Activated naive CD8-positive, alpha-beta T cell treated with anti-CD3 and anti-CD28 coated beads, Interleukin-2, amount 50 U/mL, for 24 hours (primary cell): Measurements from ENCODE around the gene CHST15.

Source experiments
- ATAC-seq: fragments of 150-1000 bp; cut with Tn5 transposase; one replicate; pipeline ENCODE4 v1.10.0; 2021
- DNase-seq: peaks from one replicate; pipeline ENCODE4 v3.0.0; 2021
- H3K27ac Mint-ChIP-seq: one replicate; pipeline ENCODE4 v1.8.0; 2021; ENCODE audit warnings: mild to moderate bottlenecking, mixed read lengths
- H3K27me3 Mint-ChIP-seq: one replicate; pipeline ENCODE4 v1.8.0; 2021; ENCODE audit warnings: mixed read lengths
- H3K36me3 Mint-ChIP-seq: one replicate; pipeline ENCODE4 v1.8.0; 2021; ENCODE audit warnings: low read depth, mixed read lengths
- H3K4me1 Mint-ChIP-seq: one replicate; pipeline ENCODE4 v1.8.0; 2021; ENCODE audit warnings: mixed read lengths
- H3K4me3 Mint-ChIP-seq: one replicate; pipeline ENCODE4 v1.8.0; 2021; ENCODE audit warnings: mild to moderate bottlenecking, moderate library complexity, mixed read lengths
- H3K9me3 Mint-ChIP-seq: one replicate; pipeline ENCODE4 v1.8.0; 2021; ENCODE audit warnings: mixed read lengths

CHST15 gene

GRCh38 chr10:124063750-124064603 lies 29.4 kb downstream of the CHST15 start:
- H3K27me3 Mint-ChIP-seq: peaks cover 3% of the 10 kb centered on the region
- H3K4me3 Mint-ChIP-seq: no peak overlapping the region
- no peak for ATAC-seq
- no peak overlapping the region for H3K27ac Mint-ChIP-seq
- H3K4me1 Mint-ChIP-seq: peaks cover 30% of the 10 kb centered on the region
- no peaks in the 10 kb centered on the region for H3K36me3 Mint-ChIP-seq
- H3K9me3 Mint-ChIP-seq: no peaks in the 10 kb centered on the region
- no peak for DNase-seq

GRCh38 chr10:124062390-124062789 lies 31.0 kb downstream of the CHST15 start:
- ATAC-seq: no peak
- Mint-ChIP-seq H3K4me3 (no peak overlapping the region), H3K9me3 (no peaks in the 10 kb centered on the region), H3K27ac (no peak overlapping the region), H3K36me3 (no peaks in the 10 kb centered on the region), H3K27me3 (peaks cover 3% of the 10 kb centered on the region), H3K4me1 (peaks cover 29% of the 10 kb centered on the region)
- DNase-seq: no peak

GRCh38 chr10:124061030-124061429 lies 32.4 kb downstream of the CHST15 start:
- Mint-ChIP-seq H3K4me1 (peaks cover 19% of the 10 kb centered on the region), H3K9me3 (no peaks in the 10 kb centered on the region), H3K36me3 (no peaks in the 10 kb centered on the region), H3K4me3 (no peak overlapping the region), H3K27ac (no peak overlapping the region), H3K27me3 (peaks cover 2% of the 10 kb centered on the region)
- no peak for DNase-seq
- ATAC-seq: no peak

- H3K9me3 Mint-ChIP-seq: no peaks in the 10 kb centered on the region
- peak; percentile 7 for ATAC-seq
- H3K36me3 Mint-ChIP-seq: no peaks in the 10 kb centered on the region
- no peak for DNase-seq
- peaks cover 15% of the 10 kb centered on the region for H3K4me1 Mint-ChIP-seq
- H3K4me3 Mint-ChIP-seq: no peak overlapping the region
- H3K27ac Mint-ChIP-seq: no peak overlapping the region
- H3K27me3 Mint-ChIP-seq: no peaks in the 10 kb centered on the region
Observed at GRCh38 chr10:124060148-124060720, 33.2 kb downstream of the CHST15 start.

- Mint-ChIP-seq H3K27ac (no peak overlapping the region), H3K4me1 (peaks cover 10% of the 10 kb centered on the region), H3K36me3 (no peaks in the 10 kb centered on the region), H3K4me3 (no peak overlapping the region), H3K9me3 (no peaks in the 10 kb centered on the region), H3K27me3 (no peaks in the 10 kb centered on the region)
- DNase-seq (no peak), ATAC-seq (no peak)
Observed at GRCh38 chr10:124059551-124059950, 33.8 kb downstream of the CHST15 start.

GRCh38 chr10:124058346-124059003 lies 34.9 kb downstream of the CHST15 start:
- no peak for ATAC-seq
- no peak overlapping the region for H3K27ac Mint-ChIP-seq
- no peaks in the 10 kb centered on the region for H3K36me3 Mint-ChIP-seq
- DNase-seq: no peak
- no peak overlapping the region for H3K4me3 Mint-ChIP-seq
- H3K27me3 Mint-ChIP-seq: no peaks in the 10 kb centered on the region
- H3K9me3 Mint-ChIP-seq: no peaks in the 10 kb centered on the region
- H3K4me1 Mint-ChIP-seq: peaks cover 3% of the 10 kb centered on the region

GRCh38 chr10:124057601-124058000 lies 35.8 kb downstream of the CHST15 start:
- H3K4me3 Mint-ChIP-seq: no peak overlapping the region
- DNase-seq (no peak), ATAC-seq (no peak)
- no peaks in the 10 kb centered on the region for H3K4me1 Mint-ChIP-seq
- no peaks in the 10 kb centered on the region for H3K27me3 Mint-ChIP-seq
- no peaks in the 10 kb centered on the region for H3K9me3 Mint-ChIP-seq
- H3K27ac Mint-ChIP-seq: no peak overlapping the region
- no peaks in the 10 kb centered on the region for H3K36me3 Mint-ChIP-seq

- DNase-seq (no peak), ATAC-seq (no peak)
- Mint-ChIP-seq H3K9me3 (no peaks in the 10 kb centered on the region), H3K27ac (no peak overlapping the region), H3K36me3 (no peaks in the 10 kb centered on the region), H3K4me3 (no peak overlapping the region), H3K4me1 (no peaks in the 10 kb centered on the region), H3K27me3 (no peaks in the 10 kb centered on the region)
Observed at GRCh38 chr10:124056337-124056980, 36.9 kb downstream of the CHST15 start.

- Mint-ChIP-seq H3K9me3 (no peaks in the 10 kb centered on the region), H3K27me3 (no peaks in the 10 kb centered on the region), H3K4me3 (no peak overlapping the region), H3K27ac (no peak overlapping the region), H3K4me1 (no peaks in the 10 kb centered on the region), H3K36me3 (no peaks in the 10 kb centered on the region)
- ATAC-seq (no peak), DNase-seq (no peak)
Observed at GRCh38 chr10:124053971-124054370, 39.4 kb downstream of the CHST15 start.

- no peak overlapping the region for H3K4me3 Mint-ChIP-seq
Observed at GRCh38 chr10:124052561-124052960, 40.8 kb downstream of the CHST15 start.

GRCh38 chr10:124050021-124051015 lies 43.1 kb downstream of the CHST15 start:
- Mint-ChIP-seq H3K4me3 (no peak overlapping the region), H3K36me3 (no peaks in the 10 kb centered on the region), H3K27ac (no peak overlapping the region), H3K4me1 (no peaks in the 10 kb centered on the region), H3K9me3 (peaks cover 8% of the 10 kb centered on the region), H3K27me3 (no peaks in the 10 kb centered on the region)
- ATAC-seq: no peak
- DNase-seq: no peak

More at GRCh38 chr10:124052561-124052960, 40.8 kb downstream of the CHST15 start:
- Mint-ChIP-seq H3K4me1 (no peaks in the 10 kb centered on the region), H3K27ac (no peak overlapping the region), H3K36me3 (no peaks in the 10 kb centered on the region), H3K9me3 (no peaks in the 10 kb centered on the region), H3K27me3 (no peaks in the 10 kb centered on the region)
- ATAC-seq (no peak), DNase-seq (no peak)

- no peak for ATAC-seq
- Mint-ChIP-seq H3K4me3 (no peak overlapping the region), H3K36me3 (no peaks in the 10 kb centered on the region), H3K9me3 (peaks cover 10% of the 10 kb centered on the region), H3K4me1 (no peaks in the 10 kb centered on the region), H3K27ac (no peak overlapping the region), H3K27me3 (no peaks in the 10 kb centered on the region)
- no peak for DNase-seq
Observed at GRCh38 chr10:124049484-124049883, 43.9 kb downstream of the CHST15 start.

GRCh38 chr10:124048371-124049290 lies 44.8 kb downstream of the CHST15 start:
- H3K9me3 Mint-ChIP-seq: peaks cover 10% of the 10 kb centered on the region
- no peak overlapping the region for H3K27ac Mint-ChIP-seq
- no peaks in the 10 kb centered on the region for H3K4me1 Mint-ChIP-seq
- ATAC-seq (no peak), DNase-seq (no peak)
- no peak overlapping the region for H3K4me3 Mint-ChIP-seq
- H3K36me3 Mint-ChIP-seq: no peaks in the 10 kb centered on the region
- no peaks in the 10 kb centered on the region for H3K27me3 Mint-ChIP-seq
